ENCODE measurements around the gene CACNA2D3. TPM values are rescaled to one million over a fixed set of nuclear protein-coding genes. Genes with fewer than 3 reads are reported as not detected.

The CACNA2D3 gene
- total and polyA plus RNA-seq, 7 experiments from 2014 or later: 0.27 to 4.1 TPM; not detected in 5

DNA sequence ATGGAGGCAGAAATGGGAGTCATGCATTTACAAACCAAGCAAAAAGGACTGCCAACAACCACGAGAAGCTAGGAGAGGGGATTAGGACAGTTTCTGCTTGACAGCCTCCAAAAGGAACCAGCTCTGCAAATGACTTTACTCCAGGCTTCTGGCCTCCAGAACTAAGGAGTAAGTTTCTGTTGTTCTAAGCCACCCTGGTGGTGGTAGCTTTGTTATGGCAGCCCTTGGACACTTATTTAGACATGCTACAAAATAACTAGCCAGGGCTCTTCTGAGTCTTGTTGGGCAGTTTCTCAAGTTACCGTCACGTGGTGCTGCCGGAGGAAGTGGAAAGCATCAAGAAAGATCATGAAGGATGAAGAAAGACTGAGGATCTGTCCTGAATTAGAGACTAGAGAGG is 419.0 kb downstream of the CACNA2D3 start:
- Histone ChIP-seq H3K9me3 (ENCODE audit: control insufficient read depth in 2 of 3, low read length in 3 of 3) (no peaks in the 10 kb centered on the region), H3K27me3 (ENCODE audit: control insufficient read depth in 2 of 2, insufficient read depth in 2 of 2, low read length in 2 of 2) (no peaks in the 10 kb centered on the region), H3K4me3 (ENCODE audit: low read length) (no peak overlapping the region), H3K36me3 (ENCODE audit: control insufficient read depth in 2 of 3, insufficient read depth in 3 of 3, low read length in 3 of 3) (no peaks in the 10 kb centered on the region), H3K4me1 (ENCODE audit: control insufficient read depth in 2 of 2, insufficient read depth in 2 of 2, low read length in 2 of 2) (no peaks in the 10 kb centered on the region), H3K27ac (ENCODE audit: low read depth, low read length) (no peak overlapping the region)
- Mint-ChIP-seq H3K36me3 (no peaks in the 10 kb centered on the region), H3K27me3 (peaks cover 0 to 8% (median 0%) of the 10 kb centered on the region in 5 donors), H3K27ac (no peak overlapping the region), H3K4me3 (no peak overlapping the region), H3K4me1 (no peaks in the 10 kb centered on the region), H3K9me3 (peaks cover 0 to 10% (median 0%) of the 10 kb centered on the region in 11 donors)
- DNase-seq (no peak), ATAC-seq (no peak)
- CTCF ChIA-PET: no interaction called here
- intact Hi-C loops (cut with micrococcal nuclease): no loop called here
- POLR2A ChIA-PET: no interaction called here

DNA sequence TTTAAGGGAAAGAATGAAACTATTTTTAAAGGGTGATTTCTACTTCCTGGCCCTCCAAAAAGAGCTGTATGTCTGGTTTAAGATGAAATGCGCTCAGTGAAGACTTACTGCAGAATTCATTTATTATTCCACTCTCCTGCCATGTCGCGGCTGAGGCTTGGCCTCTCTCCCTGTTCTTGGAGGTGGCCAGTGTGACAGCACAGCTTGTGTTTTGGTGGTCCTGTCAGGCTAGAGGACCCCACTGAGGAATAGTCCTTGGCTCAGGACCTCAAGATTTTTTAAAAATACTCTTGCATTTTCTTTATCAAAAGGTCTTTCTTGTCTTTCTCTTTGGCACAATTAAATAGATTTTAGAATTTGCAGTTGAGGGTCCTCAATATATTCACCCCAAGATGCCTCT is 421.1 kb downstream of the CACNA2D3 start:
- Mint-ChIP-seq H3K4me1 (no peaks in the 10 kb centered on the region), H3K36me3 (no peaks in the 10 kb centered on the region), H3K27ac (no peak overlapping the region), H3K27me3 (peaks cover 0 to 9% (median 0%) of the 10 kb centered on the region in 5 donors), H3K4me3 (no peak overlapping the region), H3K9me3 (peaks cover 0 to 12% (median 0%) of the 10 kb centered on the region in 11 donors)
- intact Hi-C loops (cut with micrococcal nuclease): no loop called here
- H3K9me3 ChIP-seq (ENCODE audit: control insufficient read depth in 2 of 3, low read length in 3 of 3): no peaks in the 10 kb centered on the region
- H3K27me3 ChIP-seq (ENCODE audit: control insufficient read depth in 2 of 2, insufficient read depth in 2 of 2, low read length in 2 of 2): no peaks in the 10 kb centered on the region
- H3K36me3 ChIP-seq (ENCODE audit: control insufficient read depth in 2 of 3, insufficient read depth in 3 of 3, low read length in 3 of 3): no peaks in the 10 kb centered on the region
- H3K27ac ChIP-seq (ENCODE audit: low read depth, low read length): no peak overlapping the region
- ATAC-seq (no peak), DNase-seq (no peak)
- ChIA-PET POLR2A (no interaction called here), CTCF (interaction anchor here (0.7 kb wide), 1 partner anchor 54 kb away, joined by 3 read pairs; no protein-coding TSS in a partner anchor)
- H3K4me1 ChIP-seq (ENCODE audit: control insufficient read depth in 2 of 2, insufficient read depth in 2 of 2, low read length in 2 of 2): no peaks in the 10 kb centered on the region
- no peak overlapping the region for H3K4me3 ChIP-seq (ENCODE audit: low read length)

DNA sequence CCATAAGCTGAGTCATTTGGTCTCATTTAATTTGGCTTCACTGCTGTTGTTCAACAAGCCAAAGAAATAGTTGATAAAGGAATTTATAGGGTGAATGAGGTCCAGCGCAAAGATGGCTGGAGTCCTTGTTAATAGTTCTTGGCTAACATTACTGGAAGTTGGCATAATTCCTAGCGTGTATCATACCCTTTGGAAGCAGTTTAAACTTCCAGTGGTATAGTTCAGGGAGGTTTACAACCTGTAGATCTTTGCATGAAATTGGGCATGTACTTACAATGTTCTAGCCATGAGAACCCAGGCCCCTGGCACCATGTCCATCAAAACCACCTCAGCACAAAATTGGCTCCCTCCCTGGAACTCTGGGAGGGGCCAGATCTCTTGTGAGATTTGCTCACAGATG is 424.7 kb downstream of the CACNA2D3 start:
- H3K27me3 ChIP-seq (ENCODE audit: control insufficient read depth in 2 of 2, insufficient read depth in 2 of 2, low read length in 2 of 2): no peaks in the 10 kb centered on the region
- no peaks in the 10 kb centered on the region for H3K36me3 Mint-ChIP-seq
- POLR2A ChIA-PET: no interaction called here

DNA sequence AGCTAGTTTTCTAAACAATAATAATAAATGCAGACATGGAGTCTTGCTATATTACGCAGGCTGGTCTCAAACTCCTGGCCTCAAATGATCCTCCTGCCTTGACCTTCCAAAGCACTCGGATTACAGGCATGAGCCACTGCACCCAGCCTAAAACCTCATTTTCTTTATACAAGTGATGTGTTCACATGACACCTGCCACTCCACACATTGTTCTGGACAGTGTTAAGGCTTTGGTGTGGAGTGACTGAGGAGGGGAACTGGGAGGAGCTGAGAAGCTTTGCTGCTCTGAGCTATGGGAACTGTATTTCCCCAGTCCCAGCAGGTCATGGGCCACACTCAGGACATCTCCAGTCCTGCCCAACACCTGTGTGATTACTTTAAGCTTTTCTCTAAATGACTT is 425.5 kb downstream of the CACNA2D3 start:
- peaks cover 0 to 12% (median 0%) of the 10 kb centered on the region in 5 donors for H3K27me3 Mint-ChIP-seq
- DNase-seq: no peak
- H3K9me3 Mint-ChIP-seq: peaks cover 0 to 11% (median 2%) of the 10 kb centered on the region in 11 donors
- intact Hi-C loops (cut with micrococcal nuclease): no loop called here
- no peaks in the 10 kb centered on the region for H3K36me3 Mint-ChIP-seq
- no peaks in the 10 kb centered on the region for H3K36me3 ChIP-seq (ENCODE audit: control insufficient read depth in 2 of 3, insufficient read depth in 3 of 3, low read length in 3 of 3)
- no peaks in the 10 kb centered on the region for H3K4me1 Mint-ChIP-seq
- ChIA-PET CTCF (no interaction called here), POLR2A (no interaction called here)
- H3K4me3 Mint-ChIP-seq: no peak overlapping the region
- H3K4me3 ChIP-seq (ENCODE audit: low read length): no peak overlapping the region
- no peaks in the 10 kb centered on the region for H3K9me3 ChIP-seq (ENCODE audit: control insufficient read depth in 2 of 3, low read length in 3 of 3)
- H3K27me3 ChIP-seq (ENCODE audit: control insufficient read depth in 2 of 2, insufficient read depth in 2 of 2, low read length in 2 of 2): no peaks in the 10 kb centered on the region
- no peak overlapping the region for H3K27ac ChIP-seq (ENCODE audit: low read depth, low read length)
- no peaks in the 10 kb centered on the region for H3K4me1 ChIP-seq (ENCODE audit: control insufficient read depth in 2 of 2, insufficient read depth in 2 of 2, low read length in 2 of 2)
- H3K27ac Mint-ChIP-seq: no peak overlapping the region
- ATAC-seq: no peak

More for the DNA sequence above, 424.7 kb downstream of the CACNA2D3 start:
- H3K27ac ChIP-seq (ENCODE audit: low read depth, low read length): no peak overlapping the region
- intact Hi-C loops (cut with micrococcal nuclease): no loop called here
- no peak for DNase-seq
- CTCF ChIA-PET: interaction anchor here (0.7 kb wide), 1 partner anchor 23 kb away, joined by 3 read pairs; no protein-coding TSS in a partner anchor
- H3K4me1 ChIP-seq (ENCODE audit: control insufficient read depth in 2 of 2, insufficient read depth in 2 of 2, low read length in 2 of 2): no peaks in the 10 kb centered on the region
- no peak overlapping the region for H3K4me3 ChIP-seq (ENCODE audit: low read length)
- no peaks in the 10 kb centered on the region for H3K4me1 Mint-ChIP-seq
- H3K27ac Mint-ChIP-seq: no peak overlapping the region
- H3K27me3 Mint-ChIP-seq: peaks cover 0 to 12% (median 0%) of the 10 kb centered on the region in 5 donors
- ATAC-seq: no peak
- H3K4me3 Mint-ChIP-seq: no peak overlapping the region
- H3K36me3 ChIP-seq (ENCODE audit: control insufficient read depth in 2 of 3, insufficient read depth in 3 of 3, low read length in 3 of 3): no peaks in the 10 kb centered on the region
- peaks cover 0 to 11% (median 2%) of the 10 kb centered on the region in 11 donors for H3K9me3 Mint-ChIP-seq
- no peaks in the 10 kb centered on the region for H3K9me3 ChIP-seq (ENCODE audit: control insufficient read depth in 2 of 3, low read length in 3 of 3)

DNA sequence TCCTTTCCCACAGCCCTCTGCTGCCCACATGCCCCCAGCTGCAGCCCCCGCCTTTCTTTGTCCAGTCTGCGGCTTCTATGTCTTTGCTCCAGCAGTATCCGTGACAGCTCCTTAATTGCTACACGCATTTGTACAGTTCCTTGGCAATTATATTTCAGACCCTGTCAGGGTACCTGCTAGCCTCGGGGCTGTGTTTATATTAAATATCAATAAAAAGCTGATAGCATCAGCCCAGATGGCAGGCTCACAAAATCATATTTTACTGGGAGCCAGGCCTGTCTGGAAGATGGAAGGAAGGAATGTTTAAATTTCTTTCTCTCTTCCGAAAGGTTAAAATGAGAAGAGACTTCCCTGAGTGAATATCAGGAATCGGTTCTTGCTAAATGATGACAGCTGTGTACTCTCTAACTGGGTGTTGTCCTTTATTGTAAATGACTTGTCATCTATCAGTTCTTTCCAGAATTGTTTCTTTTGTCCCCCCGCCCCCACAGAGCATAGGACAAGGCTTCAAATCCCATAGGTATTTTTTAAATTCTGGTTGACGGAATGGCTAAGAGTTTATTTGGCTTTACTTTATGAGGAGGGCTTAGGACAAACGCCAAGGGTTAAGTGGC is 427.4 kb downstream of the CACNA2D3 start:
- no peak for ATAC-seq
- H3K27ac ChIP-seq (ENCODE audit: low read depth, low read length): no peak overlapping the region
- Mint-ChIP-seq H3K27ac (no peak overlapping the region), H3K9me3 (peaks cover 0 to 11% (median 1%) of the 10 kb centered on the region in 11 donors), H3K4me1 (no peaks in the 10 kb centered on the region), H3K27me3 (peaks cover 0 to 12% (median 0%) of the 10 kb centered on the region in 5 donors), H3K36me3 (no peaks in the 10 kb centered on the region), H3K4me3 (no peak overlapping the region)
- no peak for DNase-seq
- ChIA-PET CTCF (no interaction called here), POLR2A (no interaction called here)
- H3K36me3 ChIP-seq (ENCODE audit: control insufficient read depth in 2 of 3, insufficient read depth in 3 of 3, low read length in 3 of 3): no peaks in the 10 kb centered on the region
- H3K27me3 ChIP-seq (ENCODE audit: control insufficient read depth in 2 of 2, insufficient read depth in 2 of 2, low read length in 2 of 2): no peaks in the 10 kb centered on the region
- H3K9me3 ChIP-seq (ENCODE audit: control insufficient read depth in 2 of 3, low read length in 3 of 3): no peaks in the 10 kb centered on the region
- intact Hi-C loops (cut with micrococcal nuclease): no loop called here
- no peaks in the 10 kb centered on the region for H3K4me1 ChIP-seq (ENCODE audit: control insufficient read depth in 2 of 2, insufficient read depth in 2 of 2, low read length in 2 of 2)
- H3K4me3 ChIP-seq (ENCODE audit: low read length): no peak overlapping the region

DNA sequence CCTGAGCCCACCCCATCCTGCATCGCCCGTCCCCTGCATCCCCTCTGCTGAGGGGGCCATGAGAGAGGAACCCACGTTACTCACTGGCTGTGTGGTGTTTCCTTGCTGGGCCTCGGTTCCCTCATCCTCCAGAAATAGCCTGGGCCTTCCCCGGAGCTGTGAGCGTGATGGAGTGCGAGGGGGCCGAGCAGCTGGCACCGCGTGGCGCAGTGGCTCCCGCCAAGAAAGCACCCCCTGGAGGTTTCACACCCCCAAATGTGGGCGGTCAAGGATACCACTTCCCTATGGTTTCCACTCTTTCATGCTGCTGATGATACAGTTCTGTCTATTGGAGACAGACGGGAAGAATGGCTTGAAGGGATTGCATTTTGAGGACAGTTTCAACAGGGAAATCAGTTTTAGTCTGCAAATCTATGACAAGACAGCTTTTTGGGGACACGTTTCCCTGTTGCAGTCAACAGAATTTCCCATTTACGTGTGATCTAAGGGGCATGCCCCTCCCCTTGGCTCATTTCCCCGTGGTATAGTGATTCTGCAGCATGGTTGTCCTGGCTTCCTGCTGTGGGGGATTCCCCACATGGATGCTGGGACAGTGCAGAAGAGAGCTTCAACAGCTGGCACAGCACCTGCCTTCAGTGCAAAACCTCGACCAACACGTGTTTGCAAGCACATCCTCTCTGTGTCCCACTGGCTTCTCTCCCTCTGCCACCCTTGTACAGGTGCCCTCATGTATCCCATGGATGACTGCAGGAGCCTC is 428.0 kb downstream of the CACNA2D3 start:
- H3K27me3 ChIP-seq (ENCODE audit: control insufficient read depth in 2 of 2, insufficient read depth in 2 of 2, low read length in 2 of 2): no peaks in the 10 kb centered on the region
- H3K27me3 Mint-ChIP-seq: peaks cover 0 to 10% (median 0%) of the 10 kb centered on the region in 5 donors
- peaks cover 0 to 13% (median 1%) of the 10 kb centered on the region in 11 donors for H3K9me3 Mint-ChIP-seq
- ATAC-seq: no peak
- H3K36me3 ChIP-seq (ENCODE audit: control insufficient read depth in 2 of 3, insufficient read depth in 3 of 3, low read length in 3 of 3): no peaks in the 10 kb centered on the region
- H3K4me3 ChIP-seq (ENCODE audit: low read length): no peak overlapping the region
- POLR2A ChIA-PET: no interaction called here
- H3K9me3 ChIP-seq (ENCODE audit: control insufficient read depth in 2 of 3, low read length in 3 of 3): no peaks in the 10 kb centered on the region
- no peak overlapping the region for H3K4me3 Mint-ChIP-seq
- DNase-seq: no peak
- no peak overlapping the region for H3K27ac Mint-ChIP-seq
- CTCF ChIA-PET: no interaction called here
- no peaks in the 10 kb centered on the region for H3K4me1 ChIP-seq (ENCODE audit: control insufficient read depth in 2 of 2, insufficient read depth in 2 of 2, low read length in 2 of 2)
- intact Hi-C loops (cut with micrococcal nuclease): no loop called here
- no peak overlapping the region for H3K27ac ChIP-seq (ENCODE audit: low read depth, low read length)
- no peaks in the 10 kb centered on the region for H3K36me3 Mint-ChIP-seq
- no peaks in the 10 kb centered on the region for H3K4me1 Mint-ChIP-seq

DNA sequence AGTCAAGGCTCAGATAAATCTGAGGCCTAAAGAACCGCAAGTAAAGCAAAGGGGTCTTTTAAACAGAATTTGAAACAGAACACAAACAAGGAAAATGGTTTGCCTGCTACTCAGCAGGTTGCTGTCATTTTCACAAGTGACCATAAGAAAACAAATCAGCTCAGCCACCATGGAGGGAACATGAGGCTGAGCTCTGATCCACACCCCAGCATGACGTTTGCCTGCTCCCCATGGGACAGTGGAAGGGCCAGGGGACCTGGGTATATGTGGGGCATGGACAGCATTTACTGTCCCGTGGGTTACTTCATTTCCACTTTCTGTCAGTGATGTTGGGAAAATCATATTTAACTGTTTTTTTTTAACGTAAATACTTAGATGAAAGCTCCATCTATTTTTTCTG is 434.3 kb downstream of the CACNA2D3 start:
- no peak for DNase-seq
- no peak overlapping the region for H3K27ac Mint-ChIP-seq
- Histone ChIP-seq H3K27me3 (ENCODE audit: control insufficient read depth in 2 of 2, insufficient read depth in 2 of 2, low read length in 2 of 2) (no peaks in the 10 kb centered on the region), H3K36me3 (ENCODE audit: control insufficient read depth in 2 of 3, insufficient read depth in 3 of 3, low read length in 3 of 3) (no peaks in the 10 kb centered on the region), H3K27ac (ENCODE audit: low read depth, low read length) (no peak overlapping the region), H3K4me1 (ENCODE audit: control insufficient read depth in 2 of 2, insufficient read depth in 2 of 2, low read length in 2 of 2) (no peaks in the 10 kb centered on the region), H3K4me3 (ENCODE audit: low read length) (no peak overlapping the region), H3K9me3 (ENCODE audit: control insufficient read depth in 2 of 3, low read length in 3 of 3) (no peaks in the 10 kb centered on the region)
- H3K4me3 Mint-ChIP-seq: no peak overlapping the region
- peaks cover 0 to 9% (median 2%) of the 10 kb centered on the region in 11 donors for H3K9me3 Mint-ChIP-seq
- intact Hi-C loops (cut with micrococcal nuclease): no loop called here
- POLR2A ChIA-PET: no interaction called here
- peaks cover 0 to 1% (median 0%) of the 10 kb centered on the region in 7 donors for H3K4me1 Mint-ChIP-seq
- CTCF ChIA-PET: no interaction called here
- no peaks in the 10 kb centered on the region for H3K27me3 Mint-ChIP-seq
- ATAC-seq: no peak
- peaks cover 0 to 2% (median 0%) of the 10 kb centered on the region in 5 donors for H3K36me3 Mint-ChIP-seq
